ENCODE data around the gene TMPRSS6. TPM values are rescaled to one million over a fixed set of nuclear protein-coding genes. Genes with fewer than 3 reads are reported as not detected.

The TMPRSS6 gene
- total and polyA plus RNA-seq, 12 donors, result under 0.01 to 1.2 (median 0.08) TPM; not detected in 7

DNA sequence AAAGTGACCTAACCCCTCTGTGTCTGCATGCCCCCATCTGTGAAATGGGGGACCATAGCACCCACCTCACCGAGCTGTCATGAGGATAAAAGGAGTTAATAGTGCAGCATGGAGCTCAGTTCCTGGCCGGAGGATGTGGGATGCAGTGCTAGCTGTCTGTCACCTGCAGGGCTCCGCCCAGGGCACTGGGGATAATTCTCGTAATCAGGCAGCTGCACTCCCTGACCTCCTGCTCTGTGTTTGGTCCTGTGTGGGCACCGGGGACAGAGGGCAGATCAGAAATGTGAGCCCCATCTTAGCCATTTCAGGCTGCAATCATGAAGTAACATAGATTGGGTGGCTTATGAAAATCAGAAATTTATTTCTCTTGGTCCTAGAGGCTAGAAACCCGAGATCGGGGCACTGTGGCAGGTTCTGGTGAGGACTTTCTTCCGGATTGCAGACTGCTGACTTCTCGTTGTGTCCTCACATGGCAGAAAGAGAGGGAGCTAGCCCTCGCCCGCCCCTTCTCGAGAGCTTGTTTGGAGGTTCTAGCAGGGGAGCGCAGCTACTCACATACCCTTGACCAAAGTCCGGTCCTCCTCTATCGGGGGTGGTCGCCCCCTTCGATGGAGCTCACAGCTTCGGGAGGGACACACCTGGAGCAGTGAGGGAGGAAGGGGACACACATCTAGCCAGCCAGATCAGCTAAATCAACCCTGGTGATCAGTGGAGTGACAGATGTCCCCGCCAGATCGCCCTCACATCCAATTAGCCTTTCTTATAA, 54.7 kb downstream of the TMPRSS6 start:
- H3K27me3 ChIP-seq, result no peaks in the 10 kb centered on the region
- H3K36me3 ChIP-seq (replicated peaks in 1 of 2), result peaks cover 0 to 29% of the 10 kb centered on the region in 2 donors
- TF ChIP-seq, protein P1, sequence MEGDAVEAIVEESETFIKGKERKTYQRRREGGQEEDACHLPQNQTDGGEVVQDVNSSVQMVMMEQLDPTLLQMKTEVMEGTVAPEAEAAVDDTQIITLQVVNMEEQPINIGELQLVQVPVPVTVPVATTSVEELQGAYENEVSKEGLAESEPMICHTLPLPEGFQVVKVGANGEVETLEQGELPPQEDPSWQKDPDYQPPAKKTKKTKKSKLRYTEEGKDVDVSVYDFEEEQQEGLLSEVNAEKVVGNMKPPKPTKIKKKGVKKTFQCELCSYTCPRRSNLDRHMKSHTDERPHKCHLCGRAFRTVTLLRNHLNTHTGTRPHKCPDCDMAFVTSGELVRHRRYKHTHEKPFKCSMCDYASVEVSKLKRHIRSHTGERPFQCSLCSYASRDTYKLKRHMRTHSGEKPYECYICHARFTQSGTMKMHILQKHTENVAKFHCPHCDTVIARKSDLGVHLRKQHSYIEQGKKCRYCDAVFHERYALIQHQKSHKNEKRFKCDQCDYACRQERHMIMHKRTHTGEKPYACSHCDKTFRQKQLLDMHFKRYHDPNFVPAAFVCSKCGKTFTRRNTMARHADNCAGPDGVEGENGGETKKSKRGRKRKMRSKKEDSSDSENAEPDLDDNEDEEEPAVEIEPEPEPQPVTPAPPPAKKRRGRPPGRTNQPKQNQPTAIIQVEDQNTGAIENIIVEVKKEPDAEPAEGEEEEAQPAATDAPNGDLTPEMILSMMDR (IDR thresholded peaks at IDR 0.05), result no peak
- no peak for TF ChIP-seq POLR2A (IDR thresholded peaks at IDR 0.05)
- intact Hi-C loops (cut with DNase I), result no loop called here
- H3K9me3 ChIP-seq (replicated peaks in 1 of 3), result no peaks in the 10 kb centered on the region
- H3K4me3 ChIP-seq, result no peak overlapping the region
- no peak overlapping the region for H3K27ac ChIP-seq
- 93 to 95% (median 94%) methylated on average over 13 to 20 of the region's 20 CpGs for WGBS, 4 donors
- peaks cover 9 to 13% of the 10 kb centered on the region in 2 donors for H3K4me1 ChIP-seq (replicated peaks in 1 of 2)
- no peak for DNase-seq

DNA sequence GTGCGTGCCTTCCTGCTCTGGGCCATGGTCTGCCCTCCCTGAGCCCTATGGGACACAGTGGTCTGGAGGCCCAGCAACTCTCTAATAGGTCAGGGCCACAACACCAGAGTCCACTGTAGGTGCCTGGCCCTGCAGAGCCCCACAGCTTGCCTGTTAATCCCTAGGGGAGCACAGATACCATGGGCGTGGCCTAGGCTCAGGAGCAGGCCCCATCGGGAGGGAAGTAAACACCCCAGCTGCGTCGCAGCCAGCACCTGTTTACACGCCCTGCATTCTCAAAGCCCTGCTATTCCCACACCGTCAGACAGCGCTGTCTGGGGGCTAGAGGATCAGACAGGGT, 55.5 kb downstream of the TMPRSS6 start:
- no peak for TF ChIP-seq POLR2A (IDR thresholded peaks at IDR 0.05)
- TF ChIP-seq, protein P1 (IDR thresholded peaks at IDR 0.05), result no peak
- H3K4me3 ChIP-seq, result no peak overlapping the region
- DNase-seq, result no peak
- H3K9me3 ChIP-seq (replicated peaks in 1 of 3), result no peaks in the 10 kb centered on the region
- H3K27me3 ChIP-seq, result no peaks in the 10 kb centered on the region
- H3K4me1 ChIP-seq (replicated peaks in 1 of 2), result peaks cover 9 to 13% of the 10 kb centered on the region in 2 donors
- H3K27ac ChIP-seq, result no peak overlapping the region
- 75 to 92% (median 91%) methylated on average over 4 to 8 of the region's 8 CpGs for WGBS, 4 donors
- H3K36me3 ChIP-seq (replicated peaks in 1 of 2), result peaks cover 0 to 26% of the 10 kb centered on the region in 2 donors
- intact Hi-C loops (cut with DNase I), result no loop called here

DNA sequence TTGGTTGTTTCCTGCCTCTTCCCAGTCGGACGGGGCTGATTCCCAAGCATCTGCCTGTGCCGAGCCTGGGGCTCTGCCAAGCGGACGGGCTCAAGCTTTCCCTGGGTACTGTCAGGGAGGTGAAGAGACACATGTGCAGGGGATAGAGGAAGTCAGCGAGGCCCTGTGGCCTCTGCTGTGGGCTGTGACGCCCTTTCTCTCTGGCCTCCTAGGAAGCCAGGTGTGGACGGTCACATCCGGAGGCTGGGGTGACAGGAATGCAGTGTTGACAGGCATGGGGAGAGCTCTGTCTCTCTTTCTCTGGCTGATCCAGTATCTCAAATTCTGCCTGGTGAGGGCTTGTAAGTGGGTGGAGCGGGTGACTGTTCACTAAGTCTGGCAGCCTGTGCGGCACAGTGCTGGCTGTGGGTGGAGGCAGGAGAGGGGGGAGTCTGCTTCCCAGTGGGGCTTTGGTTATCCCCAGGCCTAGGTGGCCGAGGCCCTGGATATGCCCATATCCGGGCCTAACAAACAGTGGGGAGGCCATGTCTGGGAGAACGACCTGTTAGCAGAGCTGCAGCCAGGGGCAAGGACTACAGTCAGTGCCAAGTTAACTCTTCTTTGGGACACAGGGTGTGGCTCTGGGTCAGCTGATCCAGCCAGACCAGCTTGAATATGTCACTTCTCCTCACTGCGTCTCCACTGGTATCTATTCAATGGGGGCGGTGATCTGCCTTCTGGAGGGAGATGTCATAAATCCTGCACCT, 56.0 kb downstream of the TMPRSS6 start:
- TF ChIP-seq POLR2A (IDR thresholded peaks at IDR 0.05), result no peak
- TF ChIP-seq, protein P1 (IDR thresholded peaks at IDR 0.05), result no peak
- H3K4me1 ChIP-seq (replicated peaks in 1 of 2), result peaks cover 9 to 13% of the 10 kb centered on the region in 2 donors
- 85 to 98% (median 87%) methylated on average over 11 to 16 of the region's 16 CpGs for WGBS, 4 donors
- no peak for DNase-seq
- no peak overlapping the region for H3K4me3 ChIP-seq
- no peak overlapping the region for H3K27ac ChIP-seq
- H3K36me3 ChIP-seq (replicated peaks in 1 of 2), result peaks cover 0 to 23% of the 10 kb centered on the region in 2 donors
- no peaks in the 10 kb centered on the region for H3K27me3 ChIP-seq
- intact Hi-C loops (cut with DNase I), result no loop called here
- H3K9me3 ChIP-seq (replicated peaks in 1 of 3), result no peaks in the 10 kb centered on the region

Measured in adrenal gland (tissue), 12 donors.